Activated T-cell treated with anti-CD3 and anti-CD28 coated beads, Interleukin-2, amount 50 U/mL, for 4 hours (primary cell): ENCODE results near the gene CYSRT1. TPM values are rescaled to one million over a fixed set of nuclear protein-coding genes. Genes with fewer than 3 reads are reported as not detected.
A peak's percentile ranks its signal among the peaks of the same experiment; 100 is the strongest.

Experiments used
- ATAC-seq, 2 donors: fragments of 200-7000 bp; cut with Tn5 transposase; one replicate each; pipeline ENCODE4 v1.10.0; 2021
- DNase-seq: peaks from one replicate; pipeline ENCODE4 v3.0.0-alpha.2; 2020
- H3K27me3 Mint-ChIP-seq: one replicate; pipeline ENCODE4 v1.8.0; 2021; ENCODE audit warnings: low read depth, mixed read lengths
- H3K36me3 Mint-ChIP-seq: one replicate; pipeline ENCODE4 v1.8.0; 2022; ENCODE audit warnings: mixed read lengths; ENCODE audit not compliant: insufficient read depth
- H3K4me1 Mint-ChIP-seq: one replicate; pipeline ENCODE4 v1.8.0; 2021; ENCODE audit warnings: low read depth, mixed read lengths
- H3K4me3 Mint-ChIP-seq: one replicate; pipeline ENCODE4 v1.8.0; 2021; ENCODE audit warnings: mild to moderate bottlenecking, moderate library complexity, mixed read lengths
- H3K9me3 Mint-ChIP-seq: one replicate; pipeline ENCODE4 v1.8.0; 2021; ENCODE audit warnings: mixed read lengths
- total RNA-seq, 3 donors: library from RNA; stranded (reverse); gene quantifications; one replicate each; pipeline ENCODE4 v1.2.1, GENCODE V29; 2021

Gene CYSRT1
- total RNA-seq, 3 donors from 2014 or later: 0.46 to 0.50 TPM; not detected in 1

GRCh38 chr9:137195525-137196220, 29.3 kb upstream of the CYSRT1 start:
- H3K9me3 Mint-ChIP-seq: no peaks in the 10 kb centered on the region
- no peak for DNase-seq
- ATAC-seq: no peak
- no peaks in the 10 kb centered on the region for H3K27me3 Mint-ChIP-seq
- H3K4me1 Mint-ChIP-seq: peaks cover 4% of the 10 kb centered on the region
- H3K36me3 Mint-ChIP-seq: peaks cover 2% of the 10 kb centered on the region
- no peak overlapping the region for H3K4me3 Mint-ChIP-seq

- peak overlapping the region; percentile 52 for H3K4me3 Mint-ChIP-seq
- no peak for ATAC-seq
- H3K36me3 Mint-ChIP-seq: no peaks in the 10 kb centered on the region
- DNase-seq: no peak
- H3K27me3 Mint-ChIP-seq: no peaks in the 10 kb centered on the region
- no peaks in the 10 kb centered on the region for H3K9me3 Mint-ChIP-seq
- H3K4me1 Mint-ChIP-seq: peaks cover 13% of the 10 kb centered on the region
Observed at GRCh38 chr9:137198051-137198901, 26.7 kb upstream of the CYSRT1 start.

GRCh38 chr9:137198902-137199283, 26.1 kb upstream of the CYSRT1 start:
- Mint-ChIP-seq H3K36me3 (no peaks in the 10 kb centered on the region), H3K9me3 (no peaks in the 10 kb centered on the region), H3K4me1 (peaks cover 13% of the 10 kb centered on the region), H3K27me3 (no peaks in the 10 kb centered on the region), H3K4me3 (peak overlapping the region; percentile 83)
- ATAC-seq: no peak
- no peak for DNase-seq

DNA sequence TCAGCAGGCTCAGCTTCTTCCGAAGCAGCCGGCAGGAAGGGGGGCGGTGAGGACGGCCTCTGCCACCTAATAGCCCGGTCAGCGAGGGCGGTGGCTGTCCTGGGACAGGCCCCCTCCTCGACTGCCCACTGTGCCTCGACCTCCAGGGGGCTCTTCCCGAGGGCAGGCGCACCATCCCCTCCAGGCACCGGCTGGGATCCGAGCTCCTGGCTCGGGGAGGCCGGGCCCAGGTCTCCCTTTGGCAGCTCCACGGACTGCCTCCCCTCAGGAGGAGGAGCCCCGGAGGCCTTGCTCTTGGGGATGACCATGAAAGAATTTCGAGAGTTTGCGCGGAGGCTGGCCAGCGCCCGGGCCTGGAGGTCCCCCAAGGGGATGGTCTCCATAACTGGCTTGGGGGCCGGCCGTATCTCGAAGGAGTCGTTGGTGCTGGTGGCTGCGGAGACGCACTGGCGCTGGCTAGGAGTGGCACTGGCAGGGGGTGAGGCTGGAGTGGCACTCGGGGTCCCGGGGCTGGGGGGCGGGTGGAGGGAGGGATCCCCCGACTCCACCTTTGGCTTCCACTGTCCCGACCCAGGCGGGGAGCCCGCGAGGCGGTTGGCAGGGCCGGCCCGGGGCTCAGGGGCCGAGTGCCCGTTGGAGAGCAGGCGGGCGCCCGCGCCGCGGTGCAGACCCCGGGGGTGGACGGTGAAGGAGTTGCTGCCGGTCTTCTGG, 25.4 kb upstream of the CYSRT1 start:
- H3K9me3 Mint-ChIP-seq: no peaks in the 10 kb centered on the region
- no peaks in the 10 kb centered on the region for H3K27me3 Mint-ChIP-seq
- peaks cover 18% of the 10 kb centered on the region for H3K4me1 Mint-ChIP-seq
- DNase-seq (no peak), ATAC-seq (no peak)
- H3K36me3 Mint-ChIP-seq: no peaks in the 10 kb centered on the region
- H3K4me3 Mint-ChIP-seq: peak overlapping the region; percentile 83

- no peaks in the 10 kb centered on the region for H3K36me3 Mint-ChIP-seq
- H3K9me3 Mint-ChIP-seq: no peaks in the 10 kb centered on the region
- ATAC-seq: peak; percentile 93 to 96
- H3K4me1 Mint-ChIP-seq: peaks cover 22% of the 10 kb centered on the region
- H3K27me3 Mint-ChIP-seq: no peaks in the 10 kb centered on the region
- peak within 1 kb of the TSS; percentile 84 for H3K4me3 Mint-ChIP-seq
- peak; percentile 97 for DNase-seq
Observed at GRCh38 chr9:137200311-137201204, 24.4 kb upstream of the CYSRT1 start, which contains the start of gene TPRN. Gene TPRN (minus strand): TSS chr9:137200741. CDS start chr9:137200711, 30 bp downstream.

- no peak for ATAC-seq
- Mint-ChIP-seq H3K9me3 (no peaks in the 10 kb centered on the region), H3K4me1 (peaks cover 26% of the 10 kb centered on the region), H3K36me3 (no peaks in the 10 kb centered on the region), H3K27me3 (no peaks in the 10 kb centered on the region), H3K4me3 (peak overlapping the region; percentile 84)
- no peak for DNase-seq
Observed at GRCh38 chr9:137201205-137201868, 23.6 kb upstream of the CYSRT1 start.

- H3K9me3 Mint-ChIP-seq: no peaks in the 10 kb centered on the region
- H3K4me3 Mint-ChIP-seq: no peak overlapping the region
- H3K27me3 Mint-ChIP-seq: no peaks in the 10 kb centered on the region
Observed at GRCh38 chr9:137202966-137203365, 22.0 kb upstream of the CYSRT1 start.

GRCh38 chr9:137204731-137205125, 20.2 kb upstream of the CYSRT1 start:
- no peaks in the 10 kb centered on the region for H3K9me3 Mint-ChIP-seq
- ATAC-seq (no peak), DNase-seq (no peak)
- peaks cover 36% of the 10 kb centered on the region for H3K4me1 Mint-ChIP-seq
- H3K36me3 Mint-ChIP-seq: peaks cover 12% of the 10 kb centered on the region
- peak overlapping the region; percentile 95 for H3K4me3 Mint-ChIP-seq
- H3K27me3 Mint-ChIP-seq: no peaks in the 10 kb centered on the region

More at GRCh38 chr9:137202966-137203365, 22.0 kb upstream of the CYSRT1 start:
- peaks cover 39% of the 10 kb centered on the region for H3K4me1 Mint-ChIP-seq
- no peak for DNase-seq
- no peak for ATAC-seq
- peaks cover 7% of the 10 kb centered on the region for H3K36me3 Mint-ChIP-seq

- ATAC-seq: peak; percentile 63 to 64
- DNase-seq: peak; percentile 91
- H3K36me3 Mint-ChIP-seq: peaks cover 12% of the 10 kb centered on the region
- H3K27me3 Mint-ChIP-seq: no peaks in the 10 kb centered on the region
- H3K9me3 Mint-ChIP-seq: no peaks in the 10 kb centered on the region
- peaks cover 36% of the 10 kb centered on the region for H3K4me1 Mint-ChIP-seq
- peak within 1 kb of the TSS; percentile 95 for H3K4me3 Mint-ChIP-seq
Observed at GRCh38 chr9:137205126-137206069, 19.6 kb upstream of the CYSRT1 start, which contains the start of the genes NDOR1 and TMEM203. Gene NDOR1 (plus strand): TSS chr9:137205700. CDS start chr9:137205778, 78 bp downstream. Gene TMEM203 (minus strand): TSS chr9:137205648. CDS start chr9:137205414, 234 bp downstream.

- no peaks in the 10 kb centered on the region for H3K9me3 Mint-ChIP-seq
- ATAC-seq: no peak
- no peak for DNase-seq
- peaks cover 33% of the 10 kb centered on the region for H3K4me1 Mint-ChIP-seq
- peak overlapping the region; percentile 95 for H3K4me3 Mint-ChIP-seq
- no peaks in the 10 kb centered on the region for H3K27me3 Mint-ChIP-seq
- H3K36me3 Mint-ChIP-seq: peaks cover 12% of the 10 kb centered on the region
Observed at GRCh38 chr9:137206602-137207001, 18.4 kb upstream of the CYSRT1 start.

DNA sequence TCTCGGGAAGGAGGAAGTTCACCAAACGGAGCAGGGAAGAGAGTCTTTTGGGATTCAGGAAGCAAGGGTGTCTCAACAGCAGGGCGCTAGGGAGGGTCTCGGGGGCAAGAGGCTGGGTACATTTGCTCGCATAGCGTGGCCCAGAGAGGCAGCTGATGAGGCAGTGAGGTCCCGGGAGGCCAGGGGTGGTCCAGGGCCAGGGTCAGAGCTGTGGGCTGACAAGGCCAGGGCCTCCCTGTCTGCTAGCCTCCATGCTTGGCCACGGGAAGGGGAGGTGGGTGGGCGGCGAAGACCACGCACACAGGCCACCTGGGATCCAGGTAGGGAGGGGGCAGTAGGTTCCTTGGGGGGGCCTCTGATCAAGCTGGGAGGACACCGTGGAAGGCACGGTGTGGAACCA, 13.4 kb upstream of the CYSRT1 start:
- ATAC-seq: no peak
- Mint-ChIP-seq H3K27me3 (no peaks in the 10 kb centered on the region), H3K4me1 (peaks cover 11% of the 10 kb centered on the region), H3K4me3 (no peak overlapping the region), H3K36me3 (peaks cover 13% of the 10 kb centered on the region), H3K9me3 (no peaks in the 10 kb centered on the region)
- no peak for DNase-seq

- DNase-seq (no peak), ATAC-seq (no peak)
- peaks cover 1% of the 10 kb centered on the region for H3K4me1 Mint-ChIP-seq
- H3K9me3 Mint-ChIP-seq: no peaks in the 10 kb centered on the region
- no peaks in the 10 kb centered on the region for H3K27me3 Mint-ChIP-seq
- H3K36me3 Mint-ChIP-seq: peaks cover 7% of the 10 kb centered on the region
- H3K4me3 Mint-ChIP-seq: no peak overlapping the region
Observed at GRCh38 chr9:137212520-137212919, 12.5 kb upstream of the CYSRT1 start.
